ENCODE measurements around the gene ZNF281. TPM values are rescaled to one million over a fixed set of nuclear protein-coding genes. Genes with fewer than 3 reads are reported as not detected.

ZNF281 gene
- total RNA-seq, 4 donors from 2014 or later: 6.3 to 12.2 (median 8.7) TPM

GRCh38 chr1:200448034-200448762 is 38.4 kb upstream of the ZNF281 start:
- no peak overlapping the region for H3K4me3 ChIP-seq

GRCh38 chr1:200445213-200445612 is 35.4 kb upstream of the ZNF281 start:
- Histone ChIP-seq H3K4me1 (no peaks in the 10 kb centered on the region), H3K27ac (no peak overlapping the region), H3K9me3 (no peaks in the 10 kb centered on the region), H3K36me3 (no peaks in the 10 kb centered on the region), H3K4me3 (no peak overlapping the region), H3K27me3 (no peaks in the 10 kb centered on the region)
- TF ChIP-seq CTCF (IDR thresholded peaks at IDR 0.05): no peak
- no peak for DNase-seq

More at GRCh38 chr1:200448034-200448762, 38.4 kb upstream of the ZNF281 start:
- H3K4me1 ChIP-seq: no peaks in the 10 kb centered on the region
- no peak overlapping the region for H3K27ac ChIP-seq
- H3K27me3 ChIP-seq: no peaks in the 10 kb centered on the region
- no peaks in the 10 kb centered on the region for H3K9me3 ChIP-seq
- DNase-seq: no peak
- no peaks in the 10 kb centered on the region for H3K36me3 ChIP-seq
- TF ChIP-seq CTCF (IDR thresholded peaks at IDR 0.05) (no peak), POLR2A (IDR thresholded peaks at IDR 0.05) (no peak)

GRCh38 chr1:200444478-200444877 is 34.6 kb upstream of the ZNF281 start:
- Histone ChIP-seq H3K4me1 (no peaks in the 10 kb centered on the region), H3K4me3 (no peak overlapping the region), H3K27me3 (no peaks in the 10 kb centered on the region), H3K36me3 (no peaks in the 10 kb centered on the region), H3K9me3 (no peaks in the 10 kb centered on the region), H3K27ac (no peak overlapping the region)
- TF ChIP-seq POLR2A (IDR thresholded peaks at IDR 0.05): no peak
- TF ChIP-seq CTCF (IDR thresholded peaks at IDR 0.05): no peak
- no peak for DNase-seq

GRCh38 chr1:200443860-200444259 is 34.0 kb upstream of the ZNF281 start:
- Histone ChIP-seq H3K27ac (no peak overlapping the region), H3K9me3 (no peaks in the 10 kb centered on the region), H3K4me1 (no peaks in the 10 kb centered on the region), H3K4me3 (no peak overlapping the region), H3K36me3 (no peaks in the 10 kb centered on the region), H3K27me3 (no peaks in the 10 kb centered on the region)
- TF ChIP-seq POLR2A (IDR thresholded peaks at IDR 0.05): no peak
- TF ChIP-seq CTCF (IDR thresholded peaks at IDR 0.05): no peak
- DNase-seq: no peak

GRCh38 chr1:200442537-200443156 is 32.8 kb upstream of the ZNF281 start:
- no peak for DNase-seq
- no peaks in the 10 kb centered on the region for H3K36me3 ChIP-seq
- H3K9me3 ChIP-seq: no peaks in the 10 kb centered on the region
- no peak overlapping the region for H3K27ac ChIP-seq
- H3K4me1 ChIP-seq: peaks cover 0 to 7% (median 0%) of the 10 kb centered on the region in 4 donors
- TF ChIP-seq POLR2A (IDR thresholded peaks at IDR 0.05) (no peak), CTCF (IDR thresholded peaks at IDR 0.05) (no peak)
- no peaks in the 10 kb centered on the region for H3K27me3 ChIP-seq
- H3K4me3 ChIP-seq: no peak overlapping the region

Measured in Peyer's patch (tissue), 4 donors.